K562 (cell line): Measurements from ENCODE around the gene PSMD2. TPM values are rescaled to one million over a fixed set of nuclear protein-coding genes. Genes with fewer than 3 reads are reported as not detected.
A peak's percentile ranks its signal among the peaks of the same experiment; 100 is the strongest.

Experiments used
- CBX1 ChIP-seq: sonication (generic); IDR thresholded peaks from 2 replicates; pipeline ENCODE4 v1.6.1; 2016; ENCODE audit warnings: antibody characterized with exemption, low read depth, mild to moderate bottlenecking
- FOXM1 ChIP-seq, 2 experiments: fragments of 450-650 bp in 1 of 2; sonication (generic) in 1 of 2; formaldehyde crosslinking in 1 of 2; IDR thresholded peaks; 2 replicates each; pipeline versions ENCODE4 v1.6.1 to v1.9.0; 2017 to 2022; ENCODE audit warnings: low read depth in 2 of 2, mild to moderate bottlenecking in 2 of 2, missing genetic modification reagents in 1 of 2, moderate library complexity in 1 of 2
- HDGF ChIP-seq: fragments of 450-650 bp; IDR thresholded peaks from 2 replicates; pipeline ENCODE4 v1.6.1; 2016
- HSF4 ChIP-seq: fragments of 250-450 bp; sonication (Bioruptor Pico); IDR thresholded peaks from 2 replicates; pipeline ENCODE4 v2.1.2; 2022; ENCODE audit warnings: mild to moderate bottlenecking, moderate library complexity, borderline replicate concordance
- KHSRP ChIP-seq: fragments of 450-650 bp; IDR thresholded peaks from 2 replicates; pipeline ENCODE4 v1.6.1; 2017
- MYC ChIP-seq, 2 experiments: fragments of 250-450 bp in 1 of 2; sonication (Bioruptor Pico) in 1 of 2; IDR thresholded peaks; 2 replicates each; pipeline versions ENCODE4 v1.5.1 to v1.6.1; 2012 to 2021; ENCODE audit warnings: low read depth in 2 of 2, borderline replicate concordance in 1 of 2, improper control_type of control experiment in 1 of 2, low read length in 1 of 2, mild to moderate bottlenecking in 1 of 2, moderate library complexity in 1 of 2
- NCOA2 ChIP-seq, 2 experiments: fragments of 450-650 bp; IDR thresholded peaks; 2 replicates each; pipeline ENCODE4 v1.6.1; 2018; ENCODE audit warnings: mild to moderate bottlenecking in 2 of 2, moderate library complexity in 1 of 2; ENCODE audit not compliant: partially characterized antibody in 2 of 2
- PCBP2 ChIP-seq: fragments of 200-400 bp; formaldehyde crosslinking; IDR thresholded peaks from 2 replicates; pipeline ENCODE4 v1.6.1; 2018; ENCODE audit warnings: low read length, low read depth, mild to moderate bottlenecking, moderate library complexity; ENCODE audit not compliant: poor library complexity, severe bottlenecking
- SIN3A ChIP-seq, 2 experiments: fragments of 150-350 bp in 1 of 2; IDR thresholded peaks; 2 replicates each; pipeline ENCODE4 v1.6.1; 2011 to 2016; ENCODE audit warnings: borderline replicate concordance in 2 of 2, low read depth in 2 of 2, low read length in 2 of 2, mild to moderate bottlenecking in 2 of 2, moderate library complexity in 2 of 2; ENCODE audit not compliant: control insufficient read depth in 1 of 2
- SPI1 ChIP-seq: IDR thresholded peaks from 2 replicates; pipeline ENCODE4 v1.6.1; 2011; ENCODE audit warnings: low read depth, low read length, control low read depth, borderline replicate concordance
- ZNF174 ChIP-seq: fragments of 250-450 bp; sonication (Bioruptor Pico); IDR thresholded peaks from 2 replicates; pipeline ENCODE4 v1.4.0; 2020; ENCODE audit warnings: mild to moderate bottlenecking
- polyA plus RNA-seq, 8 experiments: library from polyadenylated mRNA; depleted of rRNA in 4 of 8; stranded (reverse) in 5 of 8; unstranded in 3 of 8; fragments of >200 nt; fragmentation: Nextera tagmentation in 2 of 8; fragmentation: Illumina TruSeq in 1 of 8; extraction: Ambion mirVana in 2 of 8; extraction: Trizol in 1 of 8; gene quantifications; 2 replicates each; pipeline versions ENCODE4 v1.2.1 to v1.2.3, GENCODE V29; 2011 to 2014; ENCODE audit warnings: inconsistent platforms in 1 of 8, missing spikeins in 1 of 8
- total RNA-seq, 7 experiments: library from RNA; depleted of rRNA in 6 of 7; stranded (reverse); fragments of >200 nt in 6 of 7; fragmentation: Illumina TruSeq in 2 of 7; extraction: Trizol in 2 of 7; gene quantifications; 2 replicates each; pipeline versions ENCODE4 v1.2.1 to v1.2.3, GENCODE V29; 2011 to 2021; ENCODE audit warnings: low replicate concordance in 1 of 7
- TF ChIP-seq, protein P1 (sequence below): fragments of 250-450 bp; sonication (Bioruptor Pico); IDR thresholded peaks from 2 replicates; pipeline ENCODE4 v1.9.0; 2021; ENCODE audit warnings: mild to moderate bottlenecking
- TF ChIP-seq, protein P2 (sequence below), 2 experiments: fragments of 450-650 bp; IDR thresholded peaks; 2 replicates each; pipeline ENCODE4 v1.6.1; 2018; ENCODE audit warnings: mild to moderate bottlenecking in 2 of 2, low read depth in 1 of 2; ENCODE audit not compliant: partially characterized antibody in 2 of 2
- TF ChIP-seq, protein P3 (sequence below): fragments of 250-450 bp; sonication (Bioruptor Pico); IDR thresholded peaks from 2 replicates; pipeline ENCODE4 v1.5.0; 2021
- TF ChIP-seq, protein P4 (sequence below): fragments of 250-450 bp; sonication (Bioruptor Pico); IDR thresholded peaks from 2 replicates; pipeline ENCODE4 v1.8.0; 2021; ENCODE audit warnings: borderline replicate concordance, mild to moderate bottlenecking, moderate library complexity; ENCODE audit not compliant: poor library complexity, severe bottlenecking
- TF ChIP-seq, protein P5 (sequence below), 2 experiments: IDR thresholded peaks; 2 replicates each; pipeline ENCODE4 v1.6.1; 2011; ENCODE audit warnings: borderline replicate concordance in 1 of 2, control low read depth in 1 of 2, low read depth in 1 of 2, low read length in 1 of 2, mild to moderate bottlenecking in 1 of 2, mixed read lengths in 1 of 2, moderate library complexity in 1 of 2; ENCODE audit not compliant: insufficient read depth in 1 of 2, insufficient read length in 1 of 2, poor library complexity in 1 of 2, severe bottlenecking in 1 of 2; ENCODE audit errors: extremely low read depth in 1 of 2

Gene PSMD2
- total and polyA plus RNA-seq, 9 of the 15 experiments (the other 6 are each of a cell fraction or from before 2014, with no cell fraction given), result 152 to 484 (median 295) TPM

DNA sequence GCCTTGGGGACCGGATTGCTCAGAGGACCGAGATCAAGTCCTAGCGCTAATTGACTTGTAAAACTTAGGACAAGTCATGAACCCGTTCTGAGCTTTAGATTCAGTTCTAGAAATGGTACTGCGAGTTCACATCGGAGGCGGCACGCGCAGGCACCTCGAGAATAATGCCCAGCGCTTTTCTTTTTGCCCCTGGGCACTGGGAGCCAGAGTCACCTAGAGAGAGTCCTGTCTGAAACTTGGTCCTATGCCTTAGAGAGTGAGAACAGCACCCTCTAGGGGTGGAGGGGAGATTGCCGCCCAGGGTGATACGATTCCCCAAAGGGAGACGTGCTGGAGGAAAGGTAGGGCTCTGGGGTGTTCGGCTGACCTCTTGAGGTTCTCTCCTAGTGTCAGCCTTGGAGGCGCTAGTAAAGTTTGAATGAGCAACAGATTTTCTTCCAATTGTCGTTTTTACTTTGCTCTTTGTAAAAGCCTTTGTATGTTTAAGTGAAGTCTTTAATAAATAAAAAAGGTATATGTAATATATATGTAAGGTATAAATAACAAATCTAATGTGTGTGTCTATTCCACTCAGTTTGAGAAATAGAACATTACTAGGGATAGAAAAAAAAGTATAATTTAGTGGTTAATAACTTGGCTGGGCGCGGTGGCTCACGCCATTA is 48.7 kb upstream of the PSMD2 start (continued):
- no peak for TF ChIP-seq NCOA2 (IDR thresholded peaks at IDR 0.05; ENCODE audit: partially characterized antibody in 2 of 2)
- TF ChIP-seq ZNF174, result no peak
- TF ChIP-seq, protein P1, sequence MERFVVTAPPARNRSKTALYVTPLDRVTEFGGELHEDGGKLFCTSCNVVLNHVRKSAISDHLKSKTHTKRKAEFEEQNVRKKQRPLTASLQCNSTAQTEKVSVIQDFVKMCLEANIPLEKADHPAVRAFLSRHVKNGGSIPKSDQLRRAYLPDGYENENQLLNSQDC (CRISPR knock-in tag), result no peak
- no peak for TF ChIP-seq KHSRP
- TF ChIP-seq, protein P2, sequence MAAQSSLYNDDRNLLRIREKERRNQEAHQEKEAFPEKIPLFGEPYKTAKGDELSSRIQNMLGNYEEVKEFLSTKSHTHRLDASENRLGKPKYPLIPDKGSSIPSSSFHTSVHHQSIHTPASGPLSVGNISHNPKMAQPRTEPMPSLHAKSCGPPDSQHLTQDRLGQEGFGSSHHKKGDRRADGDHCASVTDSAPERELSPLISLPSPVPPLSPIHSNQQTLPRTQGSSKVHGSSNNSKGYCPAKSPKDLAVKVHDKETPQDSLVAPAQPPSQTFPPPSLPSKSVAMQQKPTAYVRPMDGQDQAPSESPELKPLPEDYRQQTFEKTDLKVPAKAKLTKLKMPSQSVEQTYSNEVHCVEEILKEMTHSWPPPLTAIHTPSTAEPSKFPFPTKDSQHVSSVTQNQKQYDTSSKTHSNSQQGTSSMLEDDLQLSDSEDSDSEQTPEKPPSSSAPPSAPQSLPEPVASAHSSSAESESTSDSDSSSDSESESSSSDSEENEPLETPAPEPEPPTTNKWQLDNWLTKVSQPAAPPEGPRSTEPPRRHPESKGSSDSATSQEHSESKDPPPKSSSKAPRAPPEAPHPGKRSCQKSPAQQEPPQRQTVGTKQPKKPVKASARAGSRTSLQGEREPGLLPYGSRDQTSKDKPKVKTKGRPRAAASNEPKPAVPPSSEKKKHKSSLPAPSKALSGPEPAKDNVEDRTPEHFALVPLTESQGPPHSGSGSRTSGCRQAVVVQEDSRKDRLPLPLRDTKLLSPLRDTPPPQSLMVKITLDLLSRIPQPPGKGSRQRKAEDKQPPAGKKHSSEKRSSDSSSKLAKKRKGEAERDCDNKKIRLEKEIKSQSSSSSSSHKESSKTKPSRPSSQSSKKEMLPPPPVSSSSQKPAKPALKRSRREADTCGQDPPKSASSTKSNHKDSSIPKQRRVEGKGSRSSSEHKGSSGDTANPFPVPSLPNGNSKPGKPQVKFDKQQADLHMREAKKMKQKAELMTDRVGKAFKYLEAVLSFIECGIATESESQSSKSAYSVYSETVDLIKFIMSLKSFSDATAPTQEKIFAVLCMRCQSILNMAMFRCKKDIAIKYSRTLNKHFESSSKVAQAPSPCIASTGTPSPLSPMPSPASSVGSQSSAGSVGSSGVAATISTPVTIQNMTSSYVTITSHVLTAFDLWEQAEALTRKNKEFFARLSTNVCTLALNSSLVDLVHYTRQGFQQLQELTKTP (IDR thresholded peaks at IDR 0.05; ENCODE audit: low read depth in 1 of 2, partially characterized antibody in 2 of 2), result no peak
- no peak for TF ChIP-seq CBX1
- no peak for TF ChIP-seq HSF4 (CRISPR knock-in tag)
- peak in 1 of 2 experiments; percentile 56; a peak in 1 of 4 replicates for TF ChIP-seq SIN3A (IDR thresholded peaks at IDR 0.05; ENCODE audit: borderline replicate concordance in 2 of 2, control insufficient read depth in 1 of 2, low read depth in 2 of 2, low read length in 2 of 2)
- no peak for TF ChIP-seq PCBP2
- TF ChIP-seq FOXM1 (IDR thresholded peaks at IDR 0.05; ENCODE audit: low read depth), result no peak
- no peak for TF ChIP-seq FOXM1 (CRISPR knock-in tag; IDR thresholded peaks at IDR 0.05; ENCODE audit: low read depth)
- TF ChIP-seq SPI1, result no peak
- TF ChIP-seq, protein P3, sequence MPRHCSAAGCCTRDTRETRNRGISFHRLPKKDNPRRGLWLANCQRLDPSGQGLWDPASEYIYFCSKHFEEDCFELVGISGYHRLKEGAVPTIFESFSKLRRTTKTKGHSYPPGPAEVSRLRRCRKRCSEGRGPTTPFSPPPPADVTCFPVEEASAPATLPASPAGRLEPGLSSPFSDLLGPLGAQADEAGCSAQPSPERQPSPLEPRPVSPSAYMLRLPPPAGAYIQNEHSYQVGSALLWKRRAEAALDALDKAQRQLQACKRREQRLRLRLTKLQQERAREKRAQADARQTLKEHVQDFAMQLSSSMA, result no peak
- TF ChIP-seq HDGF, result no peak
- peak; percentile 34; the same call in 1 of the 2 replicates for TF ChIP-seq MYC (IDR thresholded peaks at IDR 0.05; ENCODE audit: low read depth, low read length)
- TF ChIP-seq MYC (CRISPR knock-in tag; IDR thresholded peaks at IDR 0.05; ENCODE audit: borderline replicate concordance, low read depth), result no peak
- TF ChIP-seq, protein P4, sequence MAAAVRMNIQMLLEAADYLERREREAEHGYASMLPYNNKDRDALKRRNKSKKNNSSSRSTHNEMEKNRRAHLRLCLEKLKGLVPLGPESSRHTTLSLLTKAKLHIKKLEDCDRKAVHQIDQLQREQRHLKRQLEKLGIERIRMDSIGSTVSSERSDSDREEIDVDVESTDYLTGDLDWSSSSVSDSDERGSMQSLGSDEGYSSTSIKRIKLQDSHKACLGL (CRISPR knock-in tag), result no peak
- TF ChIP-seq, protein P5, sequence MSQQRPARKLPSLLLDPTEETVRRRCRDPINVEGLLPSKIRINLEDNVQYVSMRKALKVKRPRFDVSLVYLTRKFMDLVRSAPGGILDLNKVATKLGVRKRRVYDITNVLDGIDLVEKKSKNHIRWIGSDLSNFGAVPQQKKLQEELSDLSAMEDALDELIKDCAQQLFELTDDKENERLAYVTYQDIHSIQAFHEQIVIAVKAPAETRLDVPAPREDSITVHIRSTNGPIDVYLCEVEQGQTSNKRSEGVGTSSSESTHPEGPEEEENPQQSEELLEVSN (IDR thresholded peaks at IDR 0.05; ENCODE audit: borderline replicate concordance in 1 of 2, extremely low read depth in 1 of 2, insufficient read depth in 1 of 2, insufficient read length in 1 of 2, low read depth in 1 of 2, low read length in 1 of 2, poor library complexity in 1 of 2, severe bottlenecking in 1 of 2), result peak in 1 of 2 experiments; percentile 10
